Measurements from ENCODE around the gene NCBP2.

The NCBP2 gene

GRCh38 chr3:196967412-196968232 lies 25.3 kb upstream of the NCBP2 start:
- H3K36me3 ChIP-seq = no peaks in the 10 kb centered on the region
- H3K4me3 ChIP-seq (ENCODE audit: low read depth in 1 of 2, low read length in 1 of 2) = peak overlapping the region; percentile 78 to 80
- no peak overlapping the region for H3K27ac ChIP-seq
- peaks cover 32% of the 10 kb centered on the region for H3K27me3 ChIP-seq
- no peaks in the 10 kb centered on the region for H3K9me3 ChIP-seq
- no peak for TF ChIP-seq CTCF (IDR thresholded peaks at IDR 0.05)
- H3K4me1 ChIP-seq (ENCODE audit: control insufficient read depth in 1 of 2, insufficient read depth in 1 of 2, low read depth in 1 of 2, low read length in 1 of 2) = peaks cover 9 to 14% of the 10 kb centered on the region in 2 experiments

DNA sequence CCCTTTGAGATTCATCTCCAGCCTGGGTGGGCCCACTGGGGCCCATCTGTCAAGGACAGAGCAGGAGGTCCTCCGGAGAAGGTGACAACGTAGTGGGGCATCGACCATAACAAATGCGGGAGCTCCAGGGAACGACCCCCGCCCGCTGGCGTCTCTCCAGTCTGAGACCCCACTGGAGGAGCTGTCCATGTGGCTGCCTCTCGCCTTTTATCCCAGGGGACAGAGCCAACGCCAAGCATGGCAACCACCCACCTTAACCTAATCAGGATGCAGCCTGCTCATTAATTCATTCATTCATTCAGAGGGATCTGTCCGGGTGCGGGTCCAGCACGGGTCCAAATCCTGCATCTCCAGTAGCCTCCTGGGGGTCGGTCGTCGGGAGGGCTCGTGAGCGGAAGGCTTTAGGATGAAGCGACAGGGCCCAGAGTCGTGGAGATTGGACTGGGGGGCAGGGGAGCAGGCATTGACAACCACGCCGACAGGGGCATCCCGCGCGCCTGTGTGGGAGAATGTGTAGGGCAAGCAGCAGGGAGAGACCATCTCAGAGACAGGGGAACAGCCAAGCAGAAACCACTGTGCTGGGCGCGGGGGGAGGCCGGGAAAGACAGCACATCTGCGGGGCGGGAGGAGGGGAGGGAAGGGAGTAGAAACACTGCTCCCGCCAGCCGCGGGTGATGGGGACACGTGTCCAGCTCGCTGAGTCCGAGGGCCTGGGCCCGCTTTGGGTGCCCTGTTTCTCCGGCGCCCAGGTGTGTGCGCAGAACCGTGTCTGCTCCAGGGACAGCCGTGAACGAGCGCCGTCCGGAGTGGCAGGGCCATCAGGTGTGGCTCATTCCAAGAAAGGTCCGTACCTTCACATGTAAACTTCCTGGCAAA lies 24.4 kb upstream of the NCBP2 start:
- H3K27ac ChIP-seq = no peak overlapping the region
- no peaks in the 10 kb centered on the region for H3K36me3 ChIP-seq
- peaks cover 9 to 14% of the 10 kb centered on the region in 2 experiments for H3K4me1 ChIP-seq (ENCODE audit: control insufficient read depth in 1 of 2, insufficient read depth in 1 of 2, low read depth in 1 of 2, low read length in 1 of 2)
- peaks cover 32% of the 10 kb centered on the region for H3K27me3 ChIP-seq
- H3K4me3 ChIP-seq (ENCODE audit: low read depth in 1 of 2, low read length in 1 of 2) = no peak overlapping the region
- no peak for TF ChIP-seq CTCF (IDR thresholded peaks at IDR 0.05)
- H3K9me3 ChIP-seq = no peaks in the 10 kb centered on the region

DNA sequence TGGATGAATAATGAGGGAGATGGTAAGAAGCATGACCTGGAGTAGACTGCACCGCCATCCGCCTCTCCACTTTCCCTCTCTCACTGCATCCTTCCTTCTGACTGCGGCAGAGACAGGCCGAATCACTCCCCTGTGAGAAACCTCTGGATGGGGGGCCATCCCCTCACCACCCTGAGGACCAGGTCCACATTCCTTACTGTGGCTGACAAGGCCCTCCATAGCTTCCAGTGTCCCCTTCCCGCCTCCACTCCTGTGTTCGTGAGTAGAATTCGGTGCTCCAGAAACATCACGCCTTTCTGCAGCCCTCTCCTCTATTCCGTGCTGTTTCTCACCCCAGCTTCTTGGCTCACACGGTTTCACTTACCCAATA lies 23.5 kb upstream of the NCBP2 start:
- no peak overlapping the region for H3K4me3 ChIP-seq (ENCODE audit: low read depth in 1 of 2, low read length in 1 of 2)
- no peak for TF ChIP-seq CTCF (IDR thresholded peaks at IDR 0.05)

DNA sequence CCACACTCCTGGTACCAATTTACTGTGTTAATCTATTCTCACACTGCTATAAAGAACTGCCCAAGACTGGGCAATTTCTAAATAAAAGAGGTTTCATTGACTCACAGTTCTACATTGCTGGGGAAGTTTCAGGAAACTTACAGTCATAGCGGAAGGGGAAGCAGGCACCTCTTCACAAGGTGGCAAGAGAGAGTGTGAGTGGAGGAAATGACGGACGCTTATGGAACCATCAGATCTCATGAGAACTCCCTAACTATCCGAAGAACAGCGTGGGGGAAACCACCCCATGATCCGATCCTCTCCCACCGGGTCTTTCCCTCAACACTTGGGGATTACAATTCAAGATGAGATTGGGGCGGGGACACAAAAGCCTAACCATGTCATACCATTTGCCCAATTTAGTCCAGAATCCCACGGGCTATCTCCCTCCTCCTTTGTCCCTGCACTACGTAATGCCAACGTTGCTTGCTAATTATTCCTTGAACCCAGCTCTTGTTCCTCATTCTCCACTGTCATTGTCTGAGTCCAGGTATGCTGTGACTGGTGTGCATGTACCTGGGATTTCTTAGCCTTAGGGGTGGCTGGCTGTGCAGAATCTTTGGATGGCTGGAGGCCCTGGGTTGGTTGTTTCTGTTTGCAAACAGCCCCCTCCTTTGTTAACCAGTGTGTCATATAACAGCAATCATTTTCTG lies 22.9 kb upstream of the NCBP2 start:
- Histone ChIP-seq H3K36me3 (no peaks in the 10 kb centered on the region), H3K27me3 (peaks cover 22% of the 10 kb centered on the region), H3K4me1 (ENCODE audit: control insufficient read depth in 1 of 2, insufficient read depth in 1 of 2, low read depth in 1 of 2, low read length in 1 of 2) (peaks cover 9 to 14% of the 10 kb centered on the region in 2 experiments), H3K9me3 (no peaks in the 10 kb centered on the region), H3K4me3 (ENCODE audit: low read depth in 1 of 2, low read length in 1 of 2) (no peak overlapping the region), H3K27ac (no peak overlapping the region)
- TF ChIP-seq CTCF (IDR thresholded peaks at IDR 0.05) = no peak

More for the DNA sequence above, 23.5 kb upstream of the NCBP2 start:
- no peaks in the 10 kb centered on the region for H3K36me3 ChIP-seq
- no peak overlapping the region for H3K27ac ChIP-seq
- H3K4me1 ChIP-seq (ENCODE audit: control insufficient read depth in 1 of 2, insufficient read depth in 1 of 2, low read depth in 1 of 2, low read length in 1 of 2) = peaks cover 9 to 14% of the 10 kb centered on the region in 2 experiments
- H3K27me3 ChIP-seq = peaks cover 27% of the 10 kb centered on the region
- H3K9me3 ChIP-seq = no peaks in the 10 kb centered on the region

- Histone ChIP-seq H3K9me3 (no peaks in the 10 kb centered on the region), H3K4me3 (ENCODE audit: low read depth in 1 of 2, low read length in 1 of 2) (no peak overlapping the region), H3K27me3 (peaks cover 19% of the 10 kb centered on the region), H3K27ac (no peak overlapping the region), H3K36me3 (no peaks in the 10 kb centered on the region), H3K4me1 (ENCODE audit: control insufficient read depth in 1 of 2, insufficient read depth in 1 of 2, low read depth in 1 of 2, low read length in 1 of 2) (peaks cover 9 to 10% of the 10 kb centered on the region in 2 experiments)
- TF ChIP-seq CTCF (IDR thresholded peaks at IDR 0.05) = no peak
Measured at GRCh38 chr3:196963631-196963953, 21.3 kb upstream of the NCBP2 start.

Data from neutrophil (primary cell).